Uterus (tissue), 2 donors: ENCODE results near the gene BICD1.

ENCODE experiments used
- CTCF ChIP-seq, 4 experiments: fragments of 200-600 bp in 2 of 4; fragments of 450-650 bp in 2 of 4; sonication (generic) in 2 of 4; IDR thresholded peaks; one replicate each; pipeline ENCODE4 v1.5.1; 2016 to 2019; ENCODE audit warnings: antibody characterized with exemption in 4 of 4, mild to moderate bottlenecking in 2 of 4, moderate library complexity in 1 of 4
- POLR2A ChIP-seq, 2 donors: fragments of 450-650 bp; IDR thresholded peaks; one replicate each; pipeline ENCODE4 v1.6.1; 2016; ENCODE audit warnings: antibody characterized with exemption in 2 of 2, mild to moderate bottlenecking in 1 of 2, moderate library complexity in 1 of 2

DNA sequence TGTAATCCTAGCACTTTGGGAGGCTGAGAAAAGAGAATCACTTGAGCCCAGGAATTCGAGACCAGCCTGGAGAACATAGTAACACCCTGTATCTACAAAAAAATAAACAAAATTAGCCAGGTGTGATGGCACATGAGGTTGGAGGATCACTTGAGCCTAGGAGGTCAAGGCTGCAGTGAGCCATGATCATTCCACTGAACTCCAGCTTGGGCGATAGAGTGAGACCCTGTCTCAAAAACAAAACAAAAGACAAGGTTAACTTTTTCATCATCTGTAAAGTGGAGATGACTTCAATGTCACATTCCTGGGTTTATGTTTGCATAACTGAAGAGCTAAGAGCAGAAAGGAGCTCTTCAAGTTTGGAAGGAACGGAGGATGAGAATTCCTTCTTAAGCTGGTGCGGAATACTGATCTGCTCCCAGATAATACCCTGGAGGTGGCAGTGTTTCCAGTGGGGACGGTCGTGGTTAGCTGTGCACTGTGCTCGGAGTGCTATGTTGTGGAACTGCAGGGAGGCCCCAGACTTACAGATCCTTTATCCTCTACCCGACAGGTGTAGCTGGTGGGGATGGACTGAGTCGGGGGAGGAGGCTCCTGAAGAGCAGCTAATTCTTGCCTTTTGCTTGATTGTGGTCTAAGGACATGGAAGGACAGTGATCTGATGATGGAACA lies 22.5 kb upstream of the BICD1 start:
- TF ChIP-seq CTCF (IDR thresholded peaks at IDR 0.05) (no peak), POLR2A (IDR thresholded peaks at IDR 0.05) (no peak)
